Measurements from ENCODE around the gene FUT8.

Gene FUT8

GRCh38 chr14:65656554-65656953 lies 244.0 kb downstream of the FUT8 start:
- H3K79me2 ChIP-seq (ENCODE audit: insufficient read depth, low read length), result no peaks in the 10 kb centered on the region
- no peak for ATAC-seq (ENCODE audit: insufficient read depth, low read depth)
- H3K4me3 ChIP-seq (ENCODE audit: low read depth in 1 of 2, low read length in 2 of 2), result no peak overlapping the region
- H3K4me1 ChIP-seq (ENCODE audit: insufficient read depth, low read length), result no peaks in the 10 kb centered on the region
- no peaks in the 10 kb centered on the region for H3K27me3 ChIP-seq (ENCODE audit: insufficient read depth, low read length, poor library complexity)
- no peak overlapping the region for H3K4me2 ChIP-seq (ENCODE audit: insufficient read depth, low read length)
- peaks cover 11% of the 10 kb centered on the region; the same call in 1 of the 2 replicates for H3K36me3 ChIP-seq (ENCODE audit: insufficient read depth, low read length)
- H3K9ac ChIP-seq (ENCODE audit: low read depth, low read length), result no peak overlapping the region
- TF ChIP-seq CTCF (IDR thresholded peaks at IDR 0.05; ENCODE audit: borderline replicate concordance, extremely low read depth, low read length, poor library complexity, severe bottlenecking) (no peak), EZH2 (IDR thresholded peaks at IDR 0.05; ENCODE audit: borderline replicate concordance, low read depth, low read length, severe bottlenecking) (no peak)
- H3K9me3 ChIP-seq (ENCODE audit: insufficient read depth, low read length, severe bottlenecking), result no peaks in the 10 kb centered on the region
- no peaks in the 10 kb centered on the region for H4K20me1 ChIP-seq (ENCODE audit: insufficient read depth, low read length)
- no peak for DNase-seq
- H2AFZ ChIP-seq (ENCODE audit: low read depth, low read length), result no peak overlapping the region
- no peak overlapping the region for H3K27ac ChIP-seq (ENCODE audit: low read length)

GRCh38 chr14:65658202-65658601 lies 245.7 kb downstream of the FUT8 start:
- ATAC-seq (ENCODE audit: insufficient read depth, low read depth), result no peak
- no peaks in the 10 kb centered on the region for H3K4me1 ChIP-seq (ENCODE audit: insufficient read depth, low read length)
- no peaks in the 10 kb centered on the region for H3K9me3 ChIP-seq (ENCODE audit: insufficient read depth, low read length, severe bottlenecking)
- H4K20me1 ChIP-seq (ENCODE audit: insufficient read depth, low read length), result no peaks in the 10 kb centered on the region
- no peak overlapping the region for H3K4me2 ChIP-seq (ENCODE audit: insufficient read depth, low read length)
- no peak overlapping the region for H2AFZ ChIP-seq (ENCODE audit: low read depth, low read length)
- no peak overlapping the region for H3K9ac ChIP-seq (ENCODE audit: low read depth, low read length)
- no peak for DNase-seq
- no peaks in the 10 kb centered on the region for H3K79me2 ChIP-seq (ENCODE audit: insufficient read depth, low read length)
- 0 out of 2 replicates have a peak, but pooled peaks cover 3% of the 10 kb centered on the region for H3K36me3 ChIP-seq (ENCODE audit: insufficient read depth, low read length)
- H3K27me3 ChIP-seq (ENCODE audit: insufficient read depth, low read length, poor library complexity), result no peaks in the 10 kb centered on the region
- H3K27ac ChIP-seq (ENCODE audit: low read length), result no peak overlapping the region
- no peak for TF ChIP-seq CTCF (IDR thresholded peaks at IDR 0.05; ENCODE audit: borderline replicate concordance, extremely low read depth, low read length, poor library complexity, severe bottlenecking)
- TF ChIP-seq EZH2 (IDR thresholded peaks at IDR 0.05; ENCODE audit: borderline replicate concordance, low read depth, low read length, severe bottlenecking), result no peak
- no peak overlapping the region for H3K4me3 ChIP-seq (ENCODE audit: low read depth in 1 of 2, low read length in 2 of 2)

- no peaks in the 10 kb centered on the region for H3K79me2 ChIP-seq (ENCODE audit: insufficient read depth, low read length)
- H3K36me3 ChIP-seq (ENCODE audit: insufficient read depth, low read length), result peaks cover 8% of the 10 kb centered on the region; the same call in 1 of the 2 replicates
- no peak for TF ChIP-seq EZH2 (IDR thresholded peaks at IDR 0.05; ENCODE audit: borderline replicate concordance, low read depth, low read length, severe bottlenecking)
- no peak for TF ChIP-seq CTCF (IDR thresholded peaks at IDR 0.05; ENCODE audit: borderline replicate concordance, extremely low read depth, low read length, poor library complexity, severe bottlenecking)
- no peak overlapping the region for H3K9ac ChIP-seq (ENCODE audit: low read depth, low read length)
- no peak overlapping the region for H3K27ac ChIP-seq (ENCODE audit: low read length)
- no peak for DNase-seq
- H2AFZ ChIP-seq (ENCODE audit: low read depth, low read length), result no peak overlapping the region
- H3K4me3 ChIP-seq (ENCODE audit: low read depth in 1 of 2, low read length in 2 of 2), result no peak overlapping the region
- H3K9me3 ChIP-seq (ENCODE audit: insufficient read depth, low read length, severe bottlenecking), result no peaks in the 10 kb centered on the region
- ATAC-seq (ENCODE audit: insufficient read depth, low read depth), result no peak
- H3K27me3 ChIP-seq (ENCODE audit: insufficient read depth, low read length, poor library complexity), result no peaks in the 10 kb centered on the region
- H4K20me1 ChIP-seq (ENCODE audit: insufficient read depth, low read length), result no peaks in the 10 kb centered on the region
- no peaks in the 10 kb centered on the region for H3K4me1 ChIP-seq (ENCODE audit: insufficient read depth, low read length)
- no peak overlapping the region for H3K4me2 ChIP-seq (ENCODE audit: insufficient read depth, low read length)
Measured at GRCh38 chr14:65661865-65662264, 249.3 kb downstream of the FUT8 start.

- no peak overlapping the region for H3K4me2 ChIP-seq (ENCODE audit: insufficient read depth, low read length)
- ATAC-seq (ENCODE audit: insufficient read depth, low read depth), result no peak
Measured at GRCh38 chr14:65664436-65664835, 251.9 kb downstream of the FUT8 start.

More at GRCh38 chr14:65664436-65664835, 251.9 kb downstream of the FUT8 start:
- H3K4me3 ChIP-seq (ENCODE audit: low read depth in 1 of 2, low read length in 2 of 2), result no peak overlapping the region
- H3K36me3 ChIP-seq (ENCODE audit: insufficient read depth, low read length), result peaks cover 24% of the 10 kb centered on the region
- no peak overlapping the region for H2AFZ ChIP-seq (ENCODE audit: low read depth, low read length)
- H4K20me1 ChIP-seq (ENCODE audit: insufficient read depth, low read length), result no peaks in the 10 kb centered on the region
- H3K79me2 ChIP-seq (ENCODE audit: insufficient read depth, low read length), result no peaks in the 10 kb centered on the region
- H3K27me3 ChIP-seq (ENCODE audit: insufficient read depth, low read length, poor library complexity), result no peaks in the 10 kb centered on the region
- H3K9ac ChIP-seq (ENCODE audit: low read depth, low read length), result no peak overlapping the region
- H3K4me1 ChIP-seq (ENCODE audit: insufficient read depth, low read length), result no peaks in the 10 kb centered on the region
- no peaks in the 10 kb centered on the region for H3K9me3 ChIP-seq (ENCODE audit: insufficient read depth, low read length, severe bottlenecking)
- DNase-seq, result no peak
- no peak overlapping the region for H3K27ac ChIP-seq (ENCODE audit: low read length)
- TF ChIP-seq EZH2 (IDR thresholded peaks at IDR 0.05; ENCODE audit: borderline replicate concordance, low read depth, low read length, severe bottlenecking) (no peak), CTCF (IDR thresholded peaks at IDR 0.05; ENCODE audit: borderline replicate concordance, extremely low read depth, low read length, poor library complexity, severe bottlenecking) (no peak)

All from DND-41 (cell line).